Astrocyte (in vitro differentiated cells and primary cell): Measurements from ENCODE around the gene PACS2. TPM values are rescaled to one million over a fixed set of nuclear protein-coding genes. Genes with fewer than 3 reads are reported as not detected.

ENCODE experiments used
- DNase-seq: peaks from one replicate; pipeline ENCODE4 v3.0.0-alpha.2; 2010; ENCODE audit warnings: low read depth
- FAIRE-seq: peaks from 2 replicates; lab custom pipeline; 2011; peaks lifted over from hg19 to GRCh38; lab: Jason Lieb, UNC
- H2AFZ ChIP-seq: 2 replicates; pipeline ENCODE4 v1.6.0; 2012; ENCODE audit warnings: low read depth, low read length, inconsistent platforms
- H3K27ac ChIP-seq: 2 replicates; pipeline ENCODE4 v1.5.1; 2011; ENCODE audit warnings: low read depth, low read length, inconsistent platforms
- H3K27me3 ChIP-seq: 2 replicates; pipeline ENCODE4 v1.6.0; 2011; ENCODE audit warnings: low read length, inconsistent platforms; ENCODE audit not compliant: insufficient read depth
- H3K36me3 ChIP-seq: 2 replicates; pipeline ENCODE4 v1.5.1; 2011; ENCODE audit warnings: low read length, inconsistent platforms; ENCODE audit not compliant: insufficient read depth
- H3K4me1 ChIP-seq: 2 replicates; pipeline ENCODE4 v1.5.1; 2011; ENCODE audit warnings: low read length, inconsistent platforms; ENCODE audit not compliant: insufficient read depth
- H3K4me2 ChIP-seq: 2 replicates; pipeline ENCODE4 v1.6.0; 2012; ENCODE audit warnings: low read length, inconsistent platforms
- H3K4me3 ChIP-seq: 2 replicates; pipeline ENCODE4 v1.5.1; 2011; ENCODE audit warnings: low read depth, mild to moderate bottlenecking, low read length, inconsistent platforms; ENCODE audit not compliant: insufficient read depth
- H3K79me2 ChIP-seq: 2 replicates; pipeline ENCODE4 v1.6.0; 2012; ENCODE audit warnings: mild to moderate bottlenecking, low read length, inconsistent platforms; ENCODE audit not compliant: insufficient read depth
- H3K9ac ChIP-seq: 2 replicates; pipeline ENCODE4 v1.6.0; 2012; ENCODE audit warnings: mild to moderate bottlenecking, low read length, inconsistent platforms
- H3K9me3 ChIP-seq: 2 replicates; pipeline ENCODE4 v1.5.1; 2012; ENCODE audit warnings: low read depth, mild to moderate bottlenecking, low read length, inconsistent platforms; ENCODE audit not compliant: insufficient read depth
- H4K20me1 ChIP-seq: 2 replicates; pipeline ENCODE4 v1.6.0; 2012; ENCODE audit warnings: low read length, inconsistent platforms; ENCODE audit not compliant: insufficient read depth
- H3K27ac Mint-ChIP-seq: one replicate; pipeline ENCODE4 v1.8.0; 2021; ENCODE audit warnings: mild to moderate bottlenecking, mixed read lengths; ENCODE audit not compliant: unreplicated experiment
- H3K27me3 Mint-ChIP-seq: one replicate; pipeline ENCODE4 v1.8.0; 2021; ENCODE audit warnings: low read depth, mixed read lengths; ENCODE audit not compliant: unreplicated experiment
- H3K36me3 Mint-ChIP-seq: one replicate; pipeline ENCODE4 v1.8.0; 2021; ENCODE audit warnings: low read depth, mixed read lengths; ENCODE audit not compliant: unreplicated experiment
- H3K4me1 Mint-ChIP-seq: one replicate; pipeline ENCODE4 v1.8.0; 2021; ENCODE audit warnings: low read depth, mixed read lengths; ENCODE audit not compliant: unreplicated experiment
- H3K4me3 Mint-ChIP-seq: one replicate; pipeline ENCODE4 v1.8.0; 2021; ENCODE audit warnings: mild to moderate bottlenecking, moderate library complexity, mixed read lengths; ENCODE audit not compliant: unreplicated experiment
- H3K9me3 Mint-ChIP-seq: one replicate; pipeline ENCODE4 v1.8.0; 2021; ENCODE audit warnings: mild to moderate bottlenecking, mixed read lengths; ENCODE audit not compliant: unreplicated experiment
- EZH2 ChIP-seq: IDR thresholded peaks from 2 replicates; pipeline ENCODE4 v1.6.1; 2012; ENCODE audit warnings: mild to moderate bottlenecking, low read length, inconsistent platforms; ENCODE audit not compliant: insufficient read depth
- total RNA-seq: library from RNA; stranded (reverse); gene quantifications from 2 replicates; pipeline ENCODE4 v1.2.1, GENCODE V29; 2021
- TF ChIP-seq, protein P1 (sequence below): IDR thresholded peaks from 2 replicates; pipeline ENCODE4 v1.5.1; 2011; ENCODE audit warnings: low read depth, mild to moderate bottlenecking, inconsistent platforms, low read length, moderate library complexity; ENCODE audit not compliant: insufficient read depth

The PACS2 gene
- total RNA-seq, 1 donor from 2014 or later, result 51.0 TPM

DNA sequence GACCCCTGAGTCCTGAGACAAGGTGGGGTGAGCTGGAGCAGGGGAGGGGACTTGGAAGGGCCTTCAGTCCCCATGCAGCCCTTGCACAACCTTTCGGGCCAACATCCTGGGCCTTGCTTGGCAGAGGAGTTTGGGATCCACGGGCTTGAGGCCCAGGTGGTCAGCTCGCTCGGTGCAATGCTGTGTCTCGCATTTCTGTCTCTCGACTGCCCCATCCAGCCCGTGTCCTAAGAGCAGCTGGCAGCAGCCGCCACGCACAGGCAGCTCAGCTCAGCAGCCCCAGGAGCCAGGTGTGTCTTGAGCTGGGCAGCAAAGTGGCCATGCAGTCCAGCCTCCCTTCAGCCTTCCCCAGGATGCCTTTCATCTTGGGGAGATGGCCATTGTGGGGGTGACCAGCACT is 10.8 kb downstream of the PACS2 start:
- Mint-ChIP-seq H3K9me3 (no peaks in the 10 kb centered on the region), H3K4me1 (peaks cover 11% of the 10 kb centered on the region), H3K27ac (no peak overlapping the region), H3K36me3 (peaks cover 4% of the 10 kb centered on the region), H3K27me3 (no peaks in the 10 kb centered on the region), H3K4me3 (no peak overlapping the region)
- no peak for DNase-seq
- H3K4me1 ChIP-seq, result peaks cover 15% of the 10 kb centered on the region
- peaks cover 90% of the 10 kb centered on the region for H4K20me1 ChIP-seq
- H2AFZ ChIP-seq, result no peak overlapping the region
- FAIRE-seq, result no peak
- H3K27ac ChIP-seq, result no peak overlapping the region
- TF ChIP-seq, protein P1, sequence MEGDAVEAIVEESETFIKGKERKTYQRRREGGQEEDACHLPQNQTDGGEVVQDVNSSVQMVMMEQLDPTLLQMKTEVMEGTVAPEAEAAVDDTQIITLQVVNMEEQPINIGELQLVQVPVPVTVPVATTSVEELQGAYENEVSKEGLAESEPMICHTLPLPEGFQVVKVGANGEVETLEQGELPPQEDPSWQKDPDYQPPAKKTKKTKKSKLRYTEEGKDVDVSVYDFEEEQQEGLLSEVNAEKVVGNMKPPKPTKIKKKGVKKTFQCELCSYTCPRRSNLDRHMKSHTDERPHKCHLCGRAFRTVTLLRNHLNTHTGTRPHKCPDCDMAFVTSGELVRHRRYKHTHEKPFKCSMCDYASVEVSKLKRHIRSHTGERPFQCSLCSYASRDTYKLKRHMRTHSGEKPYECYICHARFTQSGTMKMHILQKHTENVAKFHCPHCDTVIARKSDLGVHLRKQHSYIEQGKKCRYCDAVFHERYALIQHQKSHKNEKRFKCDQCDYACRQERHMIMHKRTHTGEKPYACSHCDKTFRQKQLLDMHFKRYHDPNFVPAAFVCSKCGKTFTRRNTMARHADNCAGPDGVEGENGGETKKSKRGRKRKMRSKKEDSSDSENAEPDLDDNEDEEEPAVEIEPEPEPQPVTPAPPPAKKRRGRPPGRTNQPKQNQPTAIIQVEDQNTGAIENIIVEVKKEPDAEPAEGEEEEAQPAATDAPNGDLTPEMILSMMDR, result no peak
- TF ChIP-seq EZH2, result no peak
- no peak overlapping the region for H3K4me2 ChIP-seq
- H3K36me3 ChIP-seq, result no peaks in the 10 kb centered on the region
- no peaks in the 10 kb centered on the region for H3K9me3 ChIP-seq
- no peaks in the 10 kb centered on the region for H3K27me3 ChIP-seq
- H3K4me3 ChIP-seq, result no peak overlapping the region
- H3K9ac ChIP-seq, result no peak overlapping the region
- peaks cover 86% of the 10 kb centered on the region for H3K79me2 ChIP-seq

DNA sequence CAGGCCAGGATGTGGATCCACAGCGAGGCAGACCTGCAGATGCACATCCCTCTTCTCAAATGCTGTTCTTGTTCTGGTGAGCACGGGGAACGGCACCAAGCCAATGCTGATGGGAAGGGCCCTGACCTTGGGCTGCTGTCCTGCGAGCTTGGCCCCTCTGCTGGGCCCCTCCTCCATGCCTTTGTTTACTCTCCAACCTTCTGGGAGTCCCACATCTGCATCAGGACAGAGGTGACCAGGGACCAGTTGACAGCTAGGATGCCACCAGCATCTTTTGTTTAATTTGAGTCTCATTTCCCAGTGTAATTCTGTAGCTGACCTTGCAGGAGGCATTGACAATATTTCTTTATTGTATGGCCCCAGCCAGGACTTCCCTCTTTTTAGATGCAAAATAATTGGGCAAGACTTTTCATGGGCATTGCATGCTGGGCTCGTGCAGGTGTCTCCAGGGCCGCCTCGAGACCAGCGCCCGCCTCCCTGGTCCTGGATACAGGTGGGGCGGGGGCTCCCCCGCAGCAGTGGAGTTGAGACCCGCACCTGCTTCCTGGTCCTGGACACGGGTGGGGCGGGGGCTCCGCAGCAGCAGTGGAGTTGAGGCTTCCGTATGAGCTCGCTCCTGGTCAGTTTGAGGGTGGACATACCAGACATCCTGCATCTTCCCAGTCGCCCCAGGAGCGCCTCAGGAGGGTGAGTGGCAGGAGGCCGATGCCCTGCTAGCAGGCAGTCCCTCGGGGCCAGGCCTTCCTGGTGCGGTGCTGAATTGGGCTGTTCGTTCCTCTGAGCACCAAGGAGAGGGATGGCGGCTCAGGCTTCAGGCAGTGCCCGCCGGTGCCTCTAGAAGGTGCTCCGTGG is 11.4 kb downstream of the PACS2 start:
- FAIRE-seq, result no peak
- peaks cover 86% of the 10 kb centered on the region for H3K79me2 ChIP-seq
- H3K36me3 ChIP-seq, result no peaks in the 10 kb centered on the region
- Mint-ChIP-seq H3K4me3 (no peak overlapping the region), H3K27ac (no peak overlapping the region), H3K36me3 (peaks cover 4% of the 10 kb centered on the region), H3K9me3 (no peaks in the 10 kb centered on the region), H3K27me3 (no peaks in the 10 kb centered on the region), H3K4me1 (peaks cover 13% of the 10 kb centered on the region)
- H2AFZ ChIP-seq, result no peak overlapping the region
- DNase-seq, result no peak
- H4K20me1 ChIP-seq, result peaks cover 90% of the 10 kb centered on the region
- H3K9ac ChIP-seq, result no peak overlapping the region
- TF ChIP-seq EZH2, result no peak
- TF ChIP-seq, protein P1, result no peak
- H3K4me2 ChIP-seq, result no peak overlapping the region
- H3K4me3 ChIP-seq, result no peak overlapping the region
- no peak overlapping the region for H3K27ac ChIP-seq
- no peaks in the 10 kb centered on the region for H3K27me3 ChIP-seq
- peaks cover 20% of the 10 kb centered on the region for H3K4me1 ChIP-seq
- H3K9me3 ChIP-seq, result no peaks in the 10 kb centered on the region

DNA sequence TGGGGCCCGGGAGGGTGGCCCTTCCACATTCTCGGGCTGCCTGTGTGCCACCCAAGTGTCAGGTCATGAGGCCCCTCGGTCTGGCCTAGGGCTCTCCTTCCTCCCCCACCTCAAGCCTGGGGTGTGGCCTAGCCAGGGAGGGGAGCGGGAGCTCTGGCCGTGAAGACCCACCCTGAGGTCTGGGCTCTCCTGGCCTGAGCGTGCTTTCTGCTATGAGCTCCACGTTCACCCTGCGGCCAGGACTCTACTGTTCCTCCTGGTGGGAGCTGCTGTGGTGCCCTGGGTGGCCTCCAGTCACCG is 12.0 kb downstream of the PACS2 start:
- H3K4me3 Mint-ChIP-seq, result no peak overlapping the region
- peaks cover 20% of the 10 kb centered on the region for H3K4me1 ChIP-seq
- no peak overlapping the region for H2AFZ ChIP-seq
- DNase-seq, result no peak
- H3K4me3 ChIP-seq, result no peak overlapping the region
- H3K36me3 ChIP-seq, result no peaks in the 10 kb centered on the region
- H4K20me1 ChIP-seq, result peaks cover 89% of the 10 kb centered on the region
- peaks cover 86% of the 10 kb centered on the region for H3K79me2 ChIP-seq
- H3K27me3 Mint-ChIP-seq, result no peaks in the 10 kb centered on the region
- H3K4me2 ChIP-seq, result no peak overlapping the region
- no peak for FAIRE-seq
- no peak overlapping the region for H3K27ac ChIP-seq
- no peaks in the 10 kb centered on the region for H3K9me3 ChIP-seq
- H3K9ac ChIP-seq, result no peak overlapping the region
- no peaks in the 10 kb centered on the region for H3K27me3 ChIP-seq
- H3K27ac Mint-ChIP-seq, result no peak overlapping the region
- H3K36me3 Mint-ChIP-seq, result peaks cover 4% of the 10 kb centered on the region
- no peaks in the 10 kb centered on the region for H3K9me3 Mint-ChIP-seq
- TF ChIP-seq EZH2, result no peak
- TF ChIP-seq, protein P1, result no peak
- peaks cover 13% of the 10 kb centered on the region for H3K4me1 Mint-ChIP-seq
